ENCODE results near the gene ZC3H15.
"Not testable (repeated sequence)": the region's sequence is repeated elsewhere in the genome, so short reads cannot be mapped to it uniquely, and the experiment has no call there.

Gene ZC3H15

DNA sequence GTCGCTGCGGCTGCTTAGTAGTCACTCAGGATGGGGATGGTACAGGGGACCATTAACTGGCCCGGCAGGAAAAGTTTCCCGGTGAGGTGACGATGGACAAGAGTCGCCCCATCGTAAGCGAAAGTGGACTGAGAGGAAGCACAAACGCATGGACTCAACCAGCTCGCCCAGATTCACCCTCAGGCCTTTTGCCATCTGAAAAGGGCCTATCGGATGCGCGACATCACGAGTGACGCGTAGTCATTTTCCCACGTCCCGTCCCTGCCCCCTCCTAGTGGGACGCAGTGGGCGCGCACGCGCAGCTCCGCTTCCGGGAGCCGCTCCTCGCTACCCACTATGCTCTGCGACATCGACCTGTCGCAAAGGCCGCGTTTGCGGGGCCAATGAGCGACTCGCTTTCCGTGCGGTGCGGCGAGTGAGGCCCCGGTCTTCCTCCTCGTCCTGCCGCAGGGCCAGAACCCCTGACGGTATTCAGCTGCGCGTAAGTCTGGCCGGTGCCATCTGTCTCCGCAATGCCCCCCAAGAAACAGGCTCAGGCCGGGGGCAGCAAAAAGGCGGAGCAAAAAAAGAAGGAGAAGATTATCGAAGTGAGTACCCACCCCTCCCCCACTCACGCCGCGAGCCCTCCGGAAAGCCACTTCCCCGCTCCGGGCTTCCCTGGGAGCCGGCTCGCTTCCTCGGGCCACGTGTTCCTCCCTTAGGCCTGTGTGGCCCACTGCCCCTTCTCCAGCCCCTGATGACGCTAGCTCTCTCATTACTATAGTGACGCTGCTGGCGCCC is at the start of gene ZC3H15:
ZC3H15 (plus strand) TSS at position 390 of the 780 bp plus-strand sequence; CDS start at position 513, 123 bp downstream.
- peak; percentile 88 to 96 for DNase-seq (ENCODE audit: low spot score in 2 of 2)
- no peaks in the 10 kb centered on the region for H3K9me3 ChIP-seq
- peak within 1 kb of the TSS; percentile 70 for H3K4me3 ChIP-seq
- H3K36me3 ChIP-seq (replicated peaks) = no peaks in the 10 kb centered on the region
- in situ Hi-C loops (cut with MboI; ENCODE audit: low sequenced_read_pairs) = no loop called here
- no peaks in the 10 kb centered on the region for H3K27me3 ChIP-seq (ENCODE audit: low read depth)
- peaks cover 31% of the 10 kb centered on the region for H3K4me1 ChIP-seq

DNA sequence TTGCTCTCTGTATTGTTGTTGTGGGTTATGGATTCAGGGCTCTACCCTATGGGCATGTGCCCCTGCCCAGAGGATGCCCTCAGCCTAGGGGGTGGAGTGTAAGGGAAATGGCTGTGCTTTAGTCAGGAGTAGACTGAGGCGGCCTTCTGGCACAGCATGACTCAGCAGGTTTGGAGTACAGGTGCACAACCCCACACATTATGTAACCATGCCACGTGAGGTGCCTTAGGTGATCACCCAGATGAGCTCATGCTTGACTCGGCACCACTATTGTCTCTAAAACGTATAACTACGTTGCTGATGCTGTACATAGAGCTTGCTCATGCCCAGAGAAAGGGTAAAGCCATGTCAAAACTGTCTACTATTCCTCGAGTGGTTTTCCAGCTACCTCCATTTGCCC is 48.3 kb upstream of the ZC3H15 start:
- H3K4me1 ChIP-seq = peaks cover 2% of the 10 kb centered on the region
- no peaks in the 10 kb centered on the region for H3K36me3 ChIP-seq (replicated peaks)
- no peak overlapping the region for H3K4me3 ChIP-seq
- H3K9me3 ChIP-seq = peaks cover 8% of the 10 kb centered on the region; the same call in 1 of the 2 replicates
- no peaks in the 10 kb centered on the region for H3K27me3 ChIP-seq (ENCODE audit: low read depth)
- in situ Hi-C loops (cut with MboI; ENCODE audit: low sequenced_read_pairs) = no loop called here
- DNase-seq (ENCODE audit: low spot score in 2 of 2) = no peak

DNA sequence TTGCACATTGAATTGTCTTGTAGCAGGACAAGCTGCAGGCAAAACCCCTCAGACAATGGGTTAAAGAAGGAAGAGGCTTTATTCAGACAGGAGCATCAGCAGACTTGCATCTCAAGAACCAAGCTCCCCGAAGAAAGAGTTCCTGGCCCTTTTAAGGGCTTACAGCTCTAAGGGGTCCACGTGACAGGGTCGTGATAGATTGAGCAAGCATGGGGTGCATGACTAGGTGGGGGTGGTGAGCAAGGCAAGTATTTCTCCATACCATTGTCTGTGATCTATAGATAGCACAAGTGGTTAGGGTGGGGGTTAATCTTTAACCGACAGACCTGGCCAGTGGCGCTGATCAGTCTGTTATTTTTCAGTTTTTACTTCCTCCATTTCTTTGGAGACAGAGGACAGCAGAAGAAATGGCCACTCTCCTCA is 46.4 kb upstream of the ZC3H15 start:
- in situ Hi-C loops (cut with MboI; ENCODE audit: low sequenced_read_pairs); H3K9me3 ChIP-seq; DNase-seq (ENCODE audit: low spot score in 2 of 2); H3K36me3 ChIP-seq (replicated peaks); H3K27me3 ChIP-seq (ENCODE audit: low read depth); H3K4me3 ChIP-seq: not testable (repeated sequence)
- peaks cover 21% of the 10 kb centered on the region for H3K4me1 ChIP-seq

DNA sequence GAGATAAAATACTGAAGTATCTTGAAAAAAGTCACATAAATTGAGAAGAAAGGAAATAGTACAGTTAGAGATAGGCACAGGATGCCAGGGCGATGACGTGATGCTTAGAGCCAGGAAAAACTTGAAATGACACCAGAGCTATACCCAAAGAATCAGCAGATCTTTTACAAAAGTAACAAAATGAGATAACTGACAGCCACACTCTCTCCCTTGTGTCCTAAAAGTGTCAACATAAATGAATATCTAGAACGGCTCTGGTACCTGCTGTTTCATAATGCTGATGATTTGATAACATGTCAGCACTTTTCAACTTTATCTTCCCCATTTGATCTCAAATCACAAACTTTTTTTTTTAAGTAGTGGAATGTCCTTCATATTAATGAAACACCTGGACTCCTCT is 45.6 kb upstream of the ZC3H15 start:
- no peak overlapping the region for H3K4me3 ChIP-seq
- no peak for DNase-seq (ENCODE audit: low spot score in 2 of 2)
- H3K36me3 ChIP-seq (replicated peaks) = no peaks in the 10 kb centered on the region
- peaks cover 29% of the 10 kb centered on the region for H3K4me1 ChIP-seq
- in situ Hi-C loops (cut with MboI; ENCODE audit: low sequenced_read_pairs) = no loop called here
- H3K9me3 ChIP-seq = peaks cover 8% of the 10 kb centered on the region; the same call in 1 of the 2 replicates
- H3K27me3 ChIP-seq (ENCODE audit: low read depth) = no peaks in the 10 kb centered on the region

DNA sequence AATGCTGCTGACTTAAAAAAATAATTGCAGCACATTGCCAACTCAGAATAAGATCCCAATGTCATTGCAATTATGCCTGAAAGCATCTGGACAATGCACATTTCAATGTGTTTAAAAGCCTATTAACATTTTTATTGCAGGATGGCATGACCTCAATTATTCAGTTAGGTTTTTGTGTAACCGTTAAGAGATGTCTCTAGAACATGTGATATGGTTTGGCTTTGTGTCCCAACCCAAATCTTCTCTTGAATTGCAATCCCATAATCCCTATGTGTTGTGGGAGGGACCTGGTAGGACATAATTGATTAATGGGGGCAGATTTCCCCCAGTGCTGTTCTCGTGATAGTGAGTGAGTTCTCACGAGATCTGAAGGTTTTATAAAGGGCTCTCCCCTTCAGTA is 43.2 kb upstream of the ZC3H15 start:
- in situ Hi-C loops (cut with MboI; ENCODE audit: low sequenced_read_pairs) = no loop called here
- Histone ChIP-seq H3K9me3 (peaks cover 3% of the 10 kb centered on the region; the same call in 1 of the 2 replicates), H3K4me1 (peaks cover 29% of the 10 kb centered on the region), H3K4me3 (no peak overlapping the region), H3K27me3 (ENCODE audit: low read depth) (no peaks in the 10 kb centered on the region), H3K36me3 (replicated peaks) (no peaks in the 10 kb centered on the region)
- DNase-seq (ENCODE audit: low spot score in 2 of 2) = peak; percentile 16 to 55

DNA sequence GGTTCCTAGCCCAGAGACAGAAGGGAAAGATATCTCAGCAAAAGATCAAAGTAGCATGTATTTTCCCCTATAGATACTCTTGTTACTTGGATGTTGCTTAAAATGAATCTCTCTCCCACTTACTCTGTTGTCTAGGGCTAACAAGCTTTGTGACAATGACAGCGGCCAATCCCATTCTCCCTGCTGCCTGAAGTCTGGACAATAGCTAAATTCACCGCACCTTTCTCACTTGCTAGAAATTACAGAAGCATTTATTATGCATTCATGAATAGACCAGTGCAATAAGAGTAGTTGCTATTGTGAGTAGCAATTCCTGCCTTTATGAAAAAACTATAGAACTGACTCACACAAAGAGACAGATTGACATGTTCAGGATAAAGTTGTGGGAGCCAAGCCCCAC is 42.2 kb upstream of the ZC3H15 start:
- in situ Hi-C loops (cut with MboI; ENCODE audit: low sequenced_read_pairs) = no loop called here
- Histone ChIP-seq H3K4me1 (peaks cover 29% of the 10 kb centered on the region), H3K27me3 (ENCODE audit: low read depth) (no peaks in the 10 kb centered on the region), H3K4me3 (no peak overlapping the region), H3K9me3 (no peaks in the 10 kb centered on the region), H3K36me3 (replicated peaks) (no peaks in the 10 kb centered on the region)
- peak; percentile 65 to 80 for DNase-seq (ENCODE audit: low spot score in 2 of 2)

DNA sequence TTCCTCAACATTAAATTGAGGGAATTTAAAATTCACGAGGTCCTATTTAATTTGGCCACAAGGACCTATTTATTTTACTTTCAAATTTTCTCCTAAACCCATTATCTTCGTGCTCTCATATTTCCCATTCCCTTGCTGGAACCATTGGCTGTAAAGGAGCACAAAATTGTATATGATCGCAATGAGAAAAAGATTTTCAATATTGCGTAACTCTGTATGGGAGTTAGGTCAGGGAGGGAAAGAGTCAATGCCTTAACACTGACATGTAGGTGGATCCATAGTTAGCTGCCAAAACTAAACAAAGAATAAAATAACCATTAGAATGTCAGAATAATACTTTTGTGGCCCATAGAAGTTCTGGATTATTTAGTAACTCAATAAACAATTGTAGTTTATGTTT is 40.6 kb upstream of the ZC3H15 start:
- H3K4me1 ChIP-seq = peaks cover 29% of the 10 kb centered on the region
- in situ Hi-C loops (cut with MboI; ENCODE audit: low sequenced_read_pairs) = no loop called here

DNA sequence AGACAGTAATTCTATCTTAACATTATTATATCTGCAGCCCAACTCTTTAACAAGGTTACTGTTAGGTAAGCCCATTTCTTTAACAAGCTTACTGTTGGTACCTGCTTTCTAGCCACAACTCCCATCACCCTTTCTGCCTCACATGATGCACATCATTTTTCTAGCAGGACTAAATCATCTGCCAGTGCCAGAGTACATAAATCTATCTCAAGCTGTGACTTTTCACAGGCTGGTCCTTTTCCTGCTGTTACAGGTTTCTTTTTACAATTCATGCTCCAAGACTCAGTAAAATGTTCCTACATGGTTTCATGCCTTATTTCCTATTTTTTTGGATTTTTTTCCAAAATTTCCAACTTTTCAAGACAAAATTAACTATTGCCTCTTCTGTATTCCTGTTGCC is 30.4 kb upstream of the ZC3H15 start:
- in situ Hi-C loops (cut with MboI; ENCODE audit: low sequenced_read_pairs) = no loop called here

More for the DNA sequence above, 40.6 kb upstream of the ZC3H15 start:
- Histone ChIP-seq H3K4me3 (no peak overlapping the region), H3K36me3 (replicated peaks) (no peaks in the 10 kb centered on the region), H3K27me3 (ENCODE audit: low read depth) (no peaks in the 10 kb centered on the region), H3K9me3 (no peaks in the 10 kb centered on the region)
- DNase-seq (ENCODE audit: low spot score in 2 of 2) = no peak

DNA sequence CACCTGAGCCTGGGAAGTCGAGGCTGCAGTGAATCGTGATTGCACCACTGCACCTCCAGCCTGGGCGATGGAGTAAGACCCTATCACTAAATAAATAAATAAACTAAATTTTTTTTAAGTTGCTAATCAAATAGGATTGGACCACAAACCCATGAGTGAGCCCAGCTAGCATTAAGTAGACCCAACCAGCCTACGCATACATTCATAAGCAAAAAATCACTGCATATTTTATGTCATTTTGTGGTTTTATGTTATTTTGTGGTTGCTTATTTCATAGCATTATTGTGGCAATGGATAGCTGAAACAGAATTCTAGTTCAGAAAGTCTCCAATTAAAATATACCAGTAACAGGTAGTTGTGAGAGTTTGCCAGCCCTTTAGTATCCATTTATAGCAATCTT is 29.1 kb upstream of the ZC3H15 start:
- Histone ChIP-seq H3K4me1 (no peaks in the 10 kb centered on the region), H3K27me3 (ENCODE audit: low read depth) (no peaks in the 10 kb centered on the region), H3K36me3 (replicated peaks) (no peaks in the 10 kb centered on the region), H3K9me3 (no peaks in the 10 kb centered on the region), H3K4me3 (no peak overlapping the region)
- in situ Hi-C loops (cut with MboI; ENCODE audit: low sequenced_read_pairs) = no loop called here
- no peak for DNase-seq (ENCODE audit: low spot score in 2 of 2)

More for the DNA sequence above, 30.4 kb upstream of the ZC3H15 start:
- H3K4me3 ChIP-seq = no peak overlapping the region
- no peaks in the 10 kb centered on the region for H3K4me1 ChIP-seq
- no peaks in the 10 kb centered on the region for H3K36me3 ChIP-seq (replicated peaks)
- H3K9me3 ChIP-seq = no peaks in the 10 kb centered on the region
- no peaks in the 10 kb centered on the region for H3K27me3 ChIP-seq (ENCODE audit: low read depth)
- no peak for DNase-seq (ENCODE audit: low spot score in 2 of 2)

DNA sequence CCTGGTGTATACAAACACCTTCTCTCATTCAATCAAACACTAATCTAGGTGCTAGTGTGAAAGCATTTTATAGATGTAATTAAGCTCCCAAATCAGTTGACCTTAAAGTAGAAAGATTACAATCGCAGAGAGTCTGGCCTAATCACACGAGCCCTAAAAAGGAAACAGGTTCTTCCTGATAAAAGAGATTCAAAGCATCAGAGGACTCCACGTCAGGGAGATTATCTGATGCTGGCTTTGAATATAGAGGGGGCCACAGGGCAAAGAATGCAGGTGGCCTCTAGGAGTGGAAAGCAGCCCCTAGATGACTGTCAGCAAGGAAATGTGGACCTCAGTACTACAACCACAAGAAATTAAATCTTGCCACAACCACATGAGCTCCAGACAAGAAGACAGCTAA is 28.2 kb upstream of the ZC3H15 start:
- H3K27me3 ChIP-seq (ENCODE audit: low read depth) = no peaks in the 10 kb centered on the region
- H3K9me3 ChIP-seq = no peaks in the 10 kb centered on the region
- no peak overlapping the region for H3K4me3 ChIP-seq
- in situ Hi-C loops (cut with MboI; ENCODE audit: low sequenced_read_pairs) = no loop called here
- H3K4me1 ChIP-seq = no peaks in the 10 kb centered on the region
- H3K36me3 ChIP-seq (replicated peaks) = no peaks in the 10 kb centered on the region
- DNase-seq (ENCODE audit: low spot score in 2 of 2) = no peak

DNA sequence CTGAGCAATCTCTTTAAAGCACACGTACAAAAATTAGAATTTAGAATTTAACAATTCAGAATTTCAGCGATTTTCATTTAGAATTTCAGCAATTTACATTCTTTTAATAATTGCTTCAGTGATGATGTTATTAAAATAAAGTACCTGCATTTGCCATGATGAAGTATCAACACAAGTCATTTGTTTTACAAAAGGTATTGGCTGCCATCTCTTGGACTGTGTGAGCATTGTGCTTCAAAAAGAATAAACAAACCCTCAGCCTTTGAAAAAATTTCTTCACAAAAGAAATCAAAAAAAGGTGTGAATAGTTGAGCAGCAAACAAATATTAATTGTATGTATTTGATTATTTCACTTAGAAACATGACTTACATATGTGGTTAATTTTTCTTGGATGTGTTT is 27.1 kb upstream of the ZC3H15 start:
- Histone ChIP-seq H3K4me1 (no peaks in the 10 kb centered on the region; the same call in 1 of the 2 replicates), H3K27me3 (ENCODE audit: low read depth) (no peaks in the 10 kb centered on the region), H3K4me3 (no peak overlapping the region), H3K9me3 (no peaks in the 10 kb centered on the region), H3K36me3 (replicated peaks) (no peaks in the 10 kb centered on the region)
- in situ Hi-C loops (cut with MboI; ENCODE audit: low sequenced_read_pairs) = no loop called here
- no peak for DNase-seq (ENCODE audit: low spot score in 2 of 2)

DNA sequence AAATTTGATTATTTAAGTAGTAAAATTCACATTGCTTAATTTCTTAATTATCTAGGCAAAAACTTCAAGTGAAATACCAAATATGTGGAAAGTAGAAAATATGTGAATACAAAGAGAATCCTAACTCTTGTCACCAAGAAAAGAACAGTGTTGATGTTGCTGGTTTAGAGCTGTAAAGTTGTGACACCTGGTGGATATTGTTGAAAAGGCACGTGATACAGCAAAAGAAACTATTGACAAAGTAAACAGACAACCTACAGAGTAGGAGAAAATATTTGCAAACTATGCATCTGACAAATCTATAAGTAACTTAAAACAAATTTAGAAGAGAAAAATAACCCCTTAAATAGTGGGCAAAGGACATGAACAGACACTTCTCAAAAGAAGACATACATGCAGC is 25.6 kb upstream of the ZC3H15 start:
- no peak for DNase-seq (ENCODE audit: low spot score in 2 of 2)
- H3K4me1 ChIP-seq = no peaks in the 10 kb centered on the region; the same call in 1 of the 2 replicates
- no peaks in the 10 kb centered on the region for H3K27me3 ChIP-seq (ENCODE audit: low read depth)

DNA sequence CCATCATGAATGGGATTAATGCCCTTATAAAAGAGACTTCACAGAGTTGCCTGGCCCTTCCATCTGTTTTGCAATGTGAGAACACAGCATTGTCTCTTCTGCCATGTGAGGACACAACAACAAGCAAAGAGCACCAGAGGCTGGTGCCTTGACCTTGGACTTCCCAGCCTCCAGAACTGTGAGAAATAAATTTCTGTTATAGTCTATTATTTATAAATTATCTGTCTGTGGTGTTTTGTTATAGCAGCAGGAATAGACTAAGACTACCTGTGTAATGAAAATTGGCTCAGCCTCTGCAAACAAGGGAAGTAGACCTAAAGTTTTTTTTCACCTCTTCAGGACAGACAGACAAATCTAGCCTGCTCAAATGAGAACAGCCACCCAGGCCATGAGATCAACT is 19.3 kb upstream of the ZC3H15 start:
- H3K9me3 ChIP-seq = no peaks in the 10 kb centered on the region; the same call in 1 of the 2 replicates
- in situ Hi-C loops (cut with MboI; ENCODE audit: low sequenced_read_pairs) = no loop called here
- H3K4me1 ChIP-seq = no peaks in the 10 kb centered on the region; the same call in 1 of the 2 replicates
- H3K27me3 ChIP-seq (ENCODE audit: low read depth) = no peaks in the 10 kb centered on the region
- no peak overlapping the region for H3K4me3 ChIP-seq
- no peak for DNase-seq (ENCODE audit: low spot score in 2 of 2)
- H3K36me3 ChIP-seq (replicated peaks) = no peaks in the 10 kb centered on the region

More for the DNA sequence above, 25.6 kb upstream of the ZC3H15 start:
- H3K9me3 ChIP-seq = no peaks in the 10 kb centered on the region
- no peak overlapping the region for H3K4me3 ChIP-seq
- no peaks in the 10 kb centered on the region for H3K36me3 ChIP-seq (replicated peaks)
- in situ Hi-C loops (cut with MboI; ENCODE audit: low sequenced_read_pairs) = no loop called here

DNA sequence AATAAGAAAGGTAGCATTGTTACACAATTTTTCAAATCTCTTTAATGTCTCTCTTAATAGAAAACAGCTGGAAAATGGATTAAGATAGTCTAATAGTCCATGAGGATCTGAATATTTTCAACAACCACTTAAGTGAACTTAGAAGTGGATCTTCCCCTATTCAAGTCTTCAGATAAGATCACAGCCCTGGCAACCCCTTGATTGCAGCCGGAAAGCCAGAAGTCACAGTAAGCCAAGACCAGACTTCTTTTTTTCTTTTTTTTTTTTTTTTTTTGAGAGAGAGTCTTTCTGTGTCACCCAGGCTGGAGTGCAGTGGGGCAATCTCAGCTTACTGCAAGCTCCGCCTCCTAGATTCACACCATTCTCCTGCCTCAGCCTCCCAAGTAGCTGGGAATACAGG is 18.6 kb upstream of the ZC3H15 start:
- DNase-seq (ENCODE audit: low spot score in 2 of 2) = no peak
- in situ Hi-C loops (cut with MboI; ENCODE audit: low sequenced_read_pairs) = no loop called here
- Histone ChIP-seq H3K4me1 (no peaks in the 10 kb centered on the region; the same call in 1 of the 2 replicates), H3K27me3 (ENCODE audit: low read depth) (no peaks in the 10 kb centered on the region), H3K4me3 (no peak overlapping the region), H3K9me3 (no peaks in the 10 kb centered on the region; the same call in 1 of the 2 replicates), H3K36me3 (replicated peaks) (no peaks in the 10 kb centered on the region)
